CD4-positive, CD25-positive, alpha-beta regulatory T cell (primary cell): ENCODE data around the gene ZNF789. TPM values are rescaled to one million over a fixed set of nuclear protein-coding genes. Genes with fewer than 3 reads are reported as not detected.

Source experiments
- ATAC-seq, 2 donors: fragments of 150-1000 bp; cut with Tn5 transposase; one replicate each; pipeline ENCODE4 v1.10.0; 2021; ENCODE audit warnings: low read depth in 2 of 2, moderate number of reproducible peaks in 2 of 2, moderate library complexity in 1 of 2
- DNase-seq, 3 donors: peaks; one replicate each; pipeline versions ENCODE4 v3.0.0 to v3.0.0-alpha.2; 2012 to 2022; ENCODE audit warnings: mixed read lengths in 1 of 3
- H3K27ac ChIP-seq: one replicate; pipeline ENCODE4 v1.7.0; 2013; ENCODE audit warnings: mild to moderate bottlenecking, low read length; ENCODE audit not compliant: insufficient read depth, poor library complexity, severe bottlenecking
- H3K27me3 ChIP-seq: one replicate; pipeline ENCODE4 v1.7.0; 2013; ENCODE audit warnings: low read length; ENCODE audit not compliant: control insufficient read depth, insufficient read depth
- H3K36me3 ChIP-seq: one replicate; pipeline ENCODE4 v1.7.0; 2013; ENCODE audit warnings: mild to moderate bottlenecking, low read length, moderate library complexity; ENCODE audit not compliant: control insufficient read depth, insufficient read depth
- H3K4me1 ChIP-seq: 2 replicates; pipeline ENCODE4 v1.7.0; 2013; ENCODE audit warnings: mild to moderate bottlenecking, low read length; ENCODE audit not compliant: insufficient read depth, control insufficient read depth, poor library complexity, severe bottlenecking
- H3K4me3 ChIP-seq: one replicate; pipeline ENCODE4 v1.7.0; 2013; ENCODE audit warnings: low read depth, mild to moderate bottlenecking, low read length, moderate library complexity
- H3K9me3 ChIP-seq, 2 experiments: 1 replicate in 1 of 2; 2 replicates in 1 of 2; pipeline ENCODE4 v1.7.0; 2013; ENCODE audit warnings: low read length in 2 of 2, mild to moderate bottlenecking in 1 of 2, moderate library complexity in 1 of 2; ENCODE audit not compliant: control insufficient read depth in 2 of 2
- H3K27ac Mint-ChIP-seq, 3 donors: one replicate each; pipeline ENCODE4 v1.8.0; 2020 to 2022; ENCODE audit warnings: mild to moderate bottlenecking in 3 of 3, mixed read lengths in 3 of 3, moderate library complexity in 2 of 3
- H3K27me3 Mint-ChIP-seq: one replicate; pipeline ENCODE4 v1.8.0; 2022; ENCODE audit warnings: mild to moderate bottlenecking, mixed read lengths
- H3K36me3 Mint-ChIP-seq: one replicate; pipeline ENCODE4 v1.8.0; 2020; ENCODE audit warnings: mixed read lengths
- H3K4me1 Mint-ChIP-seq, 4 donors: one replicate each; pipeline ENCODE4 v1.8.0; 2020 to 2022; ENCODE audit warnings: mixed read lengths in 4 of 4, mild to moderate bottlenecking in 1 of 4
- H3K4me3 Mint-ChIP-seq, 4 donors: one replicate each; pipeline ENCODE4 v1.8.0; 2020 to 2022; ENCODE audit warnings: mild to moderate bottlenecking in 4 of 4, mixed read lengths in 4 of 4, moderate library complexity in 3 of 4
- H3K9me3 Mint-ChIP-seq, 7 donors: one replicate each; pipeline ENCODE4 v1.8.0; 2020 to 2022; ENCODE audit warnings: mixed read lengths in 7 of 7, mild to moderate bottlenecking in 3 of 7, moderate library complexity in 2 of 7
- polyA plus RNA-seq, 4 donors: library from polyadenylated mRNA; unstranded; fragments of 300-500 nt; fragmentation: Illumina TruSeq; gene quantifications; one replicate each; pipeline ENCODE4 v1.2.3, GENCODE V29; 2021
- total RNA-seq: library from RNA; stranded (reverse); gene quantifications from one replicate; pipeline ENCODE4 v1.2.3, GENCODE V29; 2022

ZNF789 gene
- total and polyA plus RNA-seq, 5 donors from 2014 or later = 4.2 to 15.8 (median 6.3) TPM

DNA sequence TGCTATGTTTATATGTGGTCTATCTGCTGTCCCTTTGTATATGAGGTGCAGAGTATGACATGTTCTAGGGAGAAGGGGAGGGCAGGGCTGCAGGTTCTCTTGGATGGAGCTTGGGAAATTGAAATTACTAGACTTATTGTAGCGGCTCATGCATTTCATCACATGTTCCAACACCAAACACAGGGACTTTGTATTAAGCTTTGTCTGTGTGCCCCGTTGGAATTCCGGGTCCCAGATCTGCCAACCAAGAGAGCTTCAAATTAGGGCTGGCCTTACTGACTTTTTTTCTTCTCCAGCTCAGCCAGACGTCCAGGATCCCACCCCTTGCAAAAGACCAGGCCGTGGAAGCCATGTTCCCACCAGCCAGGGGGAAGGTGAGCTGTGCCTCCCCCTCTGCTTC lies 3.4 kb downstream of the ZNF789 start:
- Histone ChIP-seq H3K36me3 (no peaks in the 10 kb centered on the region), H3K9me3 (no peaks in the 10 kb centered on the region), H3K27me3 (no peaks in the 10 kb centered on the region), H3K4me3 (no peak overlapping the region), H3K27ac (no peak overlapping the region), H3K4me1 (peaks cover 31% of the 10 kb centered on the region)
- peak overlapping the region in 2 of 4 donors; percentile 42 to 53 for H3K4me3 Mint-ChIP-seq
- H3K9me3 Mint-ChIP-seq = peaks cover 0 to 1% (median 0%) of the 10 kb centered on the region in 7 donors
- H3K27me3 Mint-ChIP-seq = peaks cover 9% of the 10 kb centered on the region
- no peak for DNase-seq
- H3K36me3 Mint-ChIP-seq = peaks cover 10% of the 10 kb centered on the region
- ATAC-seq = no peak
- peaks cover 8 to 61% (median 32%) of the 10 kb centered on the region in 4 donors for H3K4me1 Mint-ChIP-seq
- peak overlapping the region in 1 of 3 donors; percentile 2 for H3K27ac Mint-ChIP-seq

GRCh38 chr7:99478464-99479440 lies 6.1 kb downstream of the ZNF789 start:
- no peaks in the 10 kb centered on the region for H3K9me3 ChIP-seq
- H3K27ac ChIP-seq = no peak overlapping the region
- Mint-ChIP-seq H3K9me3 (peaks cover 0 to 1% (median 0%) of the 10 kb centered on the region in 7 donors), H3K4me3 (peak overlapping the region in 2 of 4 donors; percentile 52 to 67), H3K36me3 (peaks cover 8% of the 10 kb centered on the region), H3K4me1 (peaks cover 5 to 42% (median 19%) of the 10 kb centered on the region in 4 donors), H3K27ac (peak overlapping the region; percentile 52 to 81 (median 76)), H3K27me3 (no peaks in the 10 kb centered on the region)
- H3K4me1 ChIP-seq = peaks cover 13% of the 10 kb centered on the region
- no peak for ATAC-seq
- DNase-seq = no peak
- H3K36me3 ChIP-seq = peaks cover 5% of the 10 kb centered on the region
- H3K27me3 ChIP-seq = no peaks in the 10 kb centered on the region
- H3K4me3 ChIP-seq = no peak overlapping the region

DNA sequence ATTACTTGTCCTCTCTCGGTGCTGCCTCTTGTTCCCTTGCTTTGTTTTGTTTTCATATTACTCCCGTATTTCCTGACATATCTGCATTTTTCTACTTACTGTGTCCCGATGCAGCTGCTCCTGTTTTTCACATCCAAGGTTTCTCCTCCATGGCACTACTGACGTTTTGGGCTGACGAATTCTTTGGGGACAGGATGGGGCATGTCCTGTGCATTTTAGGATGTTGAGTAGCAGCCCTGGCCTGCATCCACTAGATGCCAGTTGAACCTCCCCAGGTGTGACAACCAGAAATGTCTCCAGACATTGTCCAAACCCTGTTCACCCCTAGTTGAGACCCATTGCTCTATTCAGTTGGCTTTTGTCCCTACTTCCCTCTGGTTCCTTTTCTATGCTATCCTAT lies 12.4 kb downstream of the ZNF789 start:
- no peak overlapping the region for H3K4me3 Mint-ChIP-seq
- Histone ChIP-seq H3K27me3 (no peaks in the 10 kb centered on the region), H3K4me3 (no peak overlapping the region), H3K27ac (no peak overlapping the region), H3K4me1 (no peaks in the 10 kb centered on the region), H3K36me3 (peaks cover 18% of the 10 kb centered on the region), H3K9me3 (no peaks in the 10 kb centered on the region)
- H3K27me3 Mint-ChIP-seq = no peaks in the 10 kb centered on the region
- peak overlapping the region in 2 of 3 donors; percentile 6 to 60 for H3K27ac Mint-ChIP-seq
- H3K9me3 Mint-ChIP-seq = peaks cover 0 to 1% (median 0%) of the 10 kb centered on the region in 7 donors
- DNase-seq (no peak), ATAC-seq (no peak)
- H3K36me3 Mint-ChIP-seq = peaks cover 23% of the 10 kb centered on the region
- H3K4me1 Mint-ChIP-seq = peaks cover 0 to 9% (median 5%) of the 10 kb centered on the region in 4 donors

GRCh38 chr7:99489235-99489634 lies 16.5 kb downstream of the ZNF789 start:
- H3K27me3 Mint-ChIP-seq = peaks cover under 1% of the 10 kb centered on the region
- Histone ChIP-seq H3K4me1 (no peaks in the 10 kb centered on the region), H3K9me3 (peaks cover 13 to 16% of the 10 kb centered on the region in 2 experiments), H3K36me3 (peaks cover 29% of the 10 kb centered on the region), H3K27me3 (no peaks in the 10 kb centered on the region), H3K27ac (no peak overlapping the region), H3K4me3 (no peak overlapping the region)
- peaks cover 45% of the 10 kb centered on the region for H3K36me3 Mint-ChIP-seq
- H3K4me3 Mint-ChIP-seq = no peak overlapping the region
- peaks cover 0 to 16% (median 3%) of the 10 kb centered on the region in 7 donors for H3K9me3 Mint-ChIP-seq
- ATAC-seq (no peak), DNase-seq (no peak)
- no peak overlapping the region for H3K27ac Mint-ChIP-seq
- peaks cover 4 to 14% (median 8%) of the 10 kb centered on the region in 4 donors for H3K4me1 Mint-ChIP-seq

GRCh38 chr7:99490878-99491277 lies 18.2 kb downstream of the ZNF789 start:
- H3K4me1 Mint-ChIP-seq = peaks cover 4 to 12% (median 8%) of the 10 kb centered on the region in 4 donors
- ATAC-seq = no peak
- Histone ChIP-seq H3K27me3 (no peaks in the 10 kb centered on the region), H3K4me3 (no peak overlapping the region), H3K9me3 (peaks cover 17 to 22% of the 10 kb centered on the region in 2 experiments), H3K4me1 (no peaks in the 10 kb centered on the region), H3K27ac (no peak overlapping the region), H3K36me3 (peaks cover 41% of the 10 kb centered on the region)
- peaks cover 0 to 18% (median 5%) of the 10 kb centered on the region in 7 donors for H3K9me3 Mint-ChIP-seq
- no peak for DNase-seq
- H3K27me3 Mint-ChIP-seq = peaks cover 4% of the 10 kb centered on the region
- H3K36me3 Mint-ChIP-seq = peaks cover 40% of the 10 kb centered on the region
- H3K27ac Mint-ChIP-seq = no peak overlapping the region
- peak overlapping the region in 1 of 4 donors; percentile 14 for H3K4me3 Mint-ChIP-seq

- H3K9me3 Mint-ChIP-seq = peaks cover 0 to 18% (median 5%) of the 10 kb centered on the region in 7 donors
- H3K4me3 Mint-ChIP-seq = peak overlapping the region in 1 of 4 donors; percentile 38
- Histone ChIP-seq H3K4me3 (no peak overlapping the region), H3K4me1 (peaks cover 17% of the 10 kb centered on the region), H3K27ac (no peak overlapping the region), H3K9me3 (peaks cover 17 to 22% of the 10 kb centered on the region in 2 experiments), H3K36me3 (peaks cover 60% of the 10 kb centered on the region), H3K27me3 (no peaks in the 10 kb centered on the region)
- DNase-seq (no peak), ATAC-seq (no peak)
- no peak overlapping the region for H3K27ac Mint-ChIP-seq
- peaks cover 10 to 29% (median 16%) of the 10 kb centered on the region in 4 donors for H3K4me1 Mint-ChIP-seq
- H3K36me3 Mint-ChIP-seq = peaks cover 52% of the 10 kb centered on the region
- H3K27me3 Mint-ChIP-seq = peaks cover 4% of the 10 kb centered on the region
Observed at GRCh38 chr7:99493823-99494222, 21.1 kb downstream of the ZNF789 start.

DNA sequence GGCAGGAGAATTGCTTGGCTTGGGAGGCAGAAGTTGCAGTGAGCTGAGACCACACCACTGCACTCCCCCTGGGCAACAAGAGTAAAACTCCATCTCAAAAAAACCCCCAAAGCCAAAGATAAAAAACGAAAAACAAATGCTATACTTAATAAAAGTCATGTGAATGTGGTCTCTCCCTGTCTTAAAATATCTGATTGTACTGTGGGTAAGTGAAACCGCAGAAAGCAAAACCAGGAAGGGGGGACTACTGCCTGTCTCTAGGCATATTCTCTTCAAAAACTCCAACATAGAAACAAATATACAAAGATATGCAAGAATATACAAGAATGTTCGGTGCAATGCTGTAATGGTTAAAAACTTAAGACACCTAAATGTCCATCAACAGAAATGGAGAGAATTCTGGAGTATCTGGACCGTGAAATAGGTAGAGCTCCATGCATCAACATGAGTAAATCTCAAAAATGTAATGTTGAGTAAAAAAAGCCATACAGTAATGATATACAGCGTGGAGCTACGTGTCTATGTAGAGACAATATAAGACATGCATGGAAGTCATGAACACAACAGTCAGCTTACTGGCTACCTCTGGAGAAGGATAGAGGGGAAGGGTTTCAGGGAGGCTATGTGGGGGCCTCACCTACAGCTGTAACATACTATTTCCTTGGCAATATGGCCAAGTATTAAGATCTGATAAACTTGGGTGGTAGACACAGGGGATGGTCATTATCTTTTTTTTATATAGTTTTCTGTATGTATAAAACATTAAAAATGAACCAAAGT lies 25.3 kb downstream of the ZNF789 start:
- Mint-ChIP-seq H3K27ac (peak overlapping the region; percentile 38 to 99 (median 77)), H3K36me3 (peaks cover 37% of the 10 kb centered on the region), H3K27me3 (peaks cover 4% of the 10 kb centered on the region), H3K4me1 (peaks cover 6 to 40% (median 21%) of the 10 kb centered on the region in 4 donors), H3K9me3 (peaks cover 0 to 15% (median 3%) of the 10 kb centered on the region in 7 donors), H3K4me3 (peak overlapping the region; percentile 96 to 100 (median 98))
- Histone ChIP-seq H3K27ac (peak overlapping the region; percentile 98), H3K27me3 (no peaks in the 10 kb centered on the region), H3K4me1 (peaks cover 33% of the 10 kb centered on the region), H3K4me3 (peak overlapping the region; percentile 90), H3K36me3 (peaks cover 52% of the 10 kb centered on the region), H3K9me3 (peaks cover 14 to 19% of the 10 kb centered on the region in 2 experiments)
- no peak for ATAC-seq
- DNase-seq = no peak
